ENCODE measurements around the gene PCDH15. TPM values are rescaled to one million over a fixed set of nuclear protein-coding genes. Genes with fewer than 3 reads are reported as not detected.

The PCDH15 gene
- total RNA-seq, 4 donors from 2014 or later: 0.70 to 2.3 TPM; not detected in 2

- DNase-seq: no peak
- no peaks in the 10 kb centered on the region for H3K27me3 ChIP-seq
- no peaks in the 10 kb centered on the region for H3K36me3 ChIP-seq
- H3K4me1 ChIP-seq: no peaks in the 10 kb centered on the region
- H3K4me3 ChIP-seq: no peak overlapping the region
- TF ChIP-seq POLR2A (IDR thresholded peaks at IDR 0.05) (no peak), CTCF (IDR thresholded peaks at IDR 0.05) (no peak)
- intact Hi-C loops (cut with DNase I; ENCODE audit: low total_unique reads): no loop called here
- no peaks in the 10 kb centered on the region for H3K9me3 ChIP-seq
- no peak overlapping the region for H3K27ac ChIP-seq
These were observed 180.7 kb downstream of the PCDH15 start for GRCh38 chr10:54620352-54620751.

GRCh38 chr10:54614072-54614471 is 187.0 kb downstream of the PCDH15 start:
- Histone ChIP-seq H3K36me3 (no peaks in the 10 kb centered on the region), H3K27ac (no peak overlapping the region), H3K4me3 (no peak overlapping the region), H3K4me1 (no peaks in the 10 kb centered on the region), H3K27me3 (no peaks in the 10 kb centered on the region), H3K9me3 (no peaks in the 10 kb centered on the region)
- DNase-seq: no peak
- intact Hi-C loops (cut with DNase I; ENCODE audit: low total_unique reads): no loop called here
- TF ChIP-seq CTCF (IDR thresholded peaks at IDR 0.05) (no peak), POLR2A (IDR thresholded peaks at IDR 0.05) (no peak)

- Histone ChIP-seq H3K4me3 (no peak overlapping the region), H3K9me3 (no peaks in the 10 kb centered on the region), H3K27me3 (no peaks in the 10 kb centered on the region), H3K36me3 (no peaks in the 10 kb centered on the region), H3K4me1 (no peaks in the 10 kb centered on the region), H3K27ac (no peak overlapping the region)
- DNase-seq: no peak
- no peak for TF ChIP-seq POLR2A (IDR thresholded peaks at IDR 0.05)
- no peak for TF ChIP-seq CTCF (IDR thresholded peaks at IDR 0.05)
- intact Hi-C loops (cut with DNase I; ENCODE audit: low total_unique reads): no loop called here
These were observed 187.9 kb downstream of the PCDH15 start for GRCh38 chr10:54613162-54613561.

- intact Hi-C loops (cut with DNase I; ENCODE audit: low total_unique reads): no loop called here
- Histone ChIP-seq H3K9me3 (no peaks in the 10 kb centered on the region), H3K4me1 (no peaks in the 10 kb centered on the region), H3K4me3 (no peak overlapping the region), H3K27ac (no peak overlapping the region), H3K27me3 (no peaks in the 10 kb centered on the region), H3K36me3 (no peaks in the 10 kb centered on the region)
- TF ChIP-seq POLR2A (IDR thresholded peaks at IDR 0.05) (no peak), CTCF (IDR thresholded peaks at IDR 0.05) (no peak)
- DNase-seq: no peak
These were observed 191.6 kb downstream of the PCDH15 start for GRCh38 chr10:54609423-54609822.

- TF ChIP-seq POLR2A (IDR thresholded peaks at IDR 0.05) (no peak), CTCF (IDR thresholded peaks at IDR 0.05) (no peak)
- H3K4me1 ChIP-seq: no peaks in the 10 kb centered on the region
- no peaks in the 10 kb centered on the region for H3K27me3 ChIP-seq
- no peak overlapping the region for H3K4me3 ChIP-seq
- no peaks in the 10 kb centered on the region for H3K9me3 ChIP-seq
- intact Hi-C loops (cut with DNase I; ENCODE audit: low total_unique reads): no loop called here
- H3K27ac ChIP-seq: no peak overlapping the region
- no peak for DNase-seq
- H3K36me3 ChIP-seq: no peaks in the 10 kb centered on the region
These were observed 193.0 kb downstream of the PCDH15 start for GRCh38 chr10:54607983-54608382.
